H1 (cell line): Measurements from ENCODE around the gene MYRIP. TPM values are rescaled to one million over a fixed set of nuclear protein-coding genes. Genes with fewer than 3 reads are reported as not detected.
"Not testable (repeated sequence)": the region's sequence is repeated elsewhere in the genome, so short reads cannot be mapped to it uniquely, and the experiment has no call there.

Experiments used
- CTCF ChIA-PET: fragments of 300-600 bp; sonication (Branson Sonifier 250); formaldehyde crosslinking; loops from one replicate; lab custom pipeline; 2021; ENCODE audit not compliant: partially characterized antibody; lab: Charles Lee
- POLR2A ChIA-PET: fragments of 300-600 bp; sonication (Branson Sonifier 250); formaldehyde crosslinking; loops from one replicate; lab custom pipeline; 2021; ENCODE audit warnings: inconsistent platforms; ENCODE audit not compliant: partially characterized antibody; lab: Charles Lee
- DNase-seq, 2 experiments: peaks; one replicate each; pipeline versions ENCODE4 v3.0.0 to v3.0.0-alpha.2; 2010 to 2022; ENCODE audit warnings: low spot score in 2 of 2, low read depth in 1 of 2, mixed read lengths in 1 of 2
- FAIRE-seq: peaks from 2 replicates; lab custom pipeline; 2011; peaks lifted over from hg19 to GRCh38; lab: Jason Lieb, UNC
- H2AFZ ChIP-seq: 2 replicates; pipeline ENCODE4 v1.8.1; 2012; ENCODE audit warnings: low read length, inconsistent platforms
- H2AK5ac ChIP-seq: 2 replicates; pipeline ENCODE4 v1.6.1; 2013; ENCODE audit warnings: low read depth, low read length
- H2BK120ac ChIP-seq: replicated peaks from 2 replicates; pipeline ENCODE3; 2013; ENCODE audit warnings: low read depth, low read length, inconsistent platforms
- H2BK12ac ChIP-seq: 2 replicates; pipeline ENCODE4 v1.6.1; 2013; ENCODE audit warnings: low read depth, low read length
- H2BK15ac ChIP-seq: 2 replicates; pipeline ENCODE4 v1.6.1; 2013; ENCODE audit warnings: low read length
- H2BK20ac ChIP-seq: 2 replicates; pipeline ENCODE4 v1.6.1; 2013; ENCODE audit warnings: low read length
- H2BK5ac ChIP-seq: 2 replicates; pipeline ENCODE4 v1.6.1; 2013; ENCODE audit warnings: low read depth, low read length
- H3K14ac ChIP-seq: 2 replicates; pipeline ENCODE4 v1.6.1; 2013; ENCODE audit warnings: inconsistent platforms; ENCODE audit not compliant: insufficient read length
- H3K18ac ChIP-seq: 2 replicates; pipeline ENCODE4 v1.6.1; 2013; ENCODE audit warnings: low read length; ENCODE audit errors: extremely low read depth
- H3K23ac ChIP-seq: 2 replicates; pipeline ENCODE4 v1.6.1; 2013; ENCODE audit warnings: inconsistent platforms; ENCODE audit not compliant: insufficient read length
- H3K23me2 ChIP-seq: 2 replicates; pipeline ENCODE4 v1.6.1; 2013; ENCODE audit warnings: low read depth, low read length
- H3K27ac ChIP-seq: 2 replicates; pipeline ENCODE4 v1.6.1; 2011; ENCODE audit warnings: low read depth, low read length, inconsistent platforms
- H3K27me3 ChIP-seq, 4 experiments: replicated peaks in 1 of 4; 1 replicate in 1 of 4; 2 replicates in 3 of 4; pipeline versions ENCODE4 v1.6.1 to v1.8.1; 2011 to 2013; ENCODE audit warnings: low read length in 3 of 4, mild to moderate bottlenecking in 3 of 4, inconsistent platforms in 2 of 4, mixed read lengths in 2 of 4, moderate library complexity in 1 of 4; ENCODE audit not compliant: control insufficient read depth in 3 of 4, insufficient read depth in 3 of 4; ENCODE audit errors: extremely low read depth in 1 of 4
- H3K36me3 ChIP-seq, 4 experiments: 2 replicates each; pipeline versions ENCODE4 v1.6.1 to v1.8.1; 2011 to 2013; ENCODE audit warnings: mild to moderate bottlenecking in 4 of 4, low read length in 3 of 4, moderate library complexity in 2 of 4, control low read depth in 1 of 4, inconsistent platforms in 1 of 4; ENCODE audit not compliant: insufficient read depth in 4 of 4, control insufficient read depth in 2 of 4
- H3K4ac ChIP-seq: replicated peaks from 2 replicates; pipeline ENCODE3; 2013; ENCODE audit warnings: low read length, low read depth, mixed read lengths, inconsistent platforms; ENCODE audit not compliant: insufficient read length
- H3K4me1 ChIP-seq, 4 experiments: replicated peaks in 1 of 4; 1 replicate in 1 of 4; 2 replicates in 3 of 4; pipeline versions ENCODE4 v1.6.1 to v1.8.1; 2011 to 2013; ENCODE audit warnings: low read length in 3 of 4, inconsistent platforms in 2 of 4, mixed read lengths in 1 of 4; ENCODE audit not compliant: insufficient read depth in 4 of 4, control insufficient read depth in 3 of 4
- H3K4me2 ChIP-seq, 2 experiments: 2 replicates each; pipeline versions ENCODE4 v1.6.1 to v1.8.1; 2011 to 2013; ENCODE audit warnings: low read depth in 2 of 2, low read length in 2 of 2, control low read depth in 1 of 2, inconsistent platforms in 1 of 2, mild to moderate bottlenecking in 1 of 2; ENCODE audit not compliant: insufficient read depth in 1 of 2
- H3K4me3 ChIP-seq, 4 experiments: fragments of 200-600, 300-600 bp in 1 of 4; sonication (generic), shearing (Covaris generic), sonication (Bioruptor Twin) in 1 of 4; 2 replicates each; pipeline versions ENCODE4 v1.5.1 to v1.8.1; 2011 to 2016; ENCODE audit warnings: low read length in 4 of 4, low read depth in 3 of 4, control low read depth in 2 of 4, inconsistent platforms in 2 of 4, mild to moderate bottlenecking in 2 of 4, mixed read lengths in 1 of 4, moderate library complexity in 1 of 4; ENCODE audit not compliant: insufficient read depth in 2 of 4; ENCODE audit errors: extremely low read depth in 1 of 4
- H3K56ac ChIP-seq: replicated peaks from 2 replicates; pipeline ENCODE3; 2013; ENCODE audit warnings: low read depth, mild to moderate bottlenecking, mixed read lengths, low read length, inconsistent platforms; ENCODE audit not compliant: insufficient read length
- H3K79me1 ChIP-seq: 2 replicates; pipeline ENCODE4 v1.6.1; 2013; ENCODE audit warnings: low read depth, low read length, control low read depth
- H3K79me2 ChIP-seq, 2 experiments: 2 replicates each; pipeline versions ENCODE4 v1.6.1 to v1.8.1; 2012 to 2013; ENCODE audit warnings: low read length in 2 of 2, mild to moderate bottlenecking in 2 of 2, inconsistent platforms in 1 of 2; ENCODE audit not compliant: insufficient read depth in 2 of 2, control insufficient read depth in 1 of 2
- H3K9ac ChIP-seq, 4 experiments: replicated peaks in 1 of 4; 1 replicate in 1 of 4; 2 replicates in 3 of 4; pipeline versions ENCODE4 v1.6.1 to v1.8.1; 2011 to 2013; ENCODE audit warnings: low read depth in 3 of 4, low read length in 3 of 4, control low read depth in 2 of 4, mild to moderate bottlenecking in 2 of 4, moderate library complexity in 2 of 4, inconsistent platforms in 1 of 4; ENCODE audit errors: extremely low read depth in 1 of 4
- H3K9me3 ChIP-seq, 2 experiments: 2 replicates each; pipeline versions ENCODE4 v1.6.1 to v1.8.1; 2012 to 2013; ENCODE audit warnings: mild to moderate bottlenecking in 2 of 2, moderate library complexity in 2 of 2, control low read depth in 1 of 2, inconsistent platforms in 1 of 2, low read depth in 1 of 2, low read length in 1 of 2, mixed read lengths in 1 of 2; ENCODE audit not compliant: insufficient read depth in 2 of 2
- H4K20me1 ChIP-seq, 2 experiments: replicated peaks in 1 of 2; 2 replicates each; pipeline versions ENCODE3 to v1.8.1; 2011 to 2013; ENCODE audit warnings: inconsistent platforms in 2 of 2, low read length in 2 of 2, mild to moderate bottlenecking in 1 of 2; ENCODE audit not compliant: insufficient read depth in 2 of 2, control insufficient read depth in 1 of 2
- H4K5ac ChIP-seq: 2 replicates; pipeline ENCODE4 v1.6.1; 2013; ENCODE audit warnings: low read length, low read depth, mixed read lengths, inconsistent platforms; ENCODE audit not compliant: insufficient read length
- H4K8ac ChIP-seq: 2 replicates; pipeline ENCODE4 v1.8.0; 2013; ENCODE audit warnings: mild to moderate bottlenecking, moderate library complexity, low read length, inconsistent platforms; ENCODE audit not compliant: insufficient read depth; ENCODE audit errors: extremely low read depth
- H4K91ac ChIP-seq: replicated peaks from 2 replicates; pipeline ENCODE3; 2013; ENCODE audit warnings: low read length, mixed read lengths, inconsistent platforms; ENCODE audit not compliant: insufficient read length
- WGBS, 2 experiments: shearing (Covaris generic) in 1 of 2; methylation state at CpG; one replicate each; pipeline versions ENCODE4 v1.1.6 to v1.1.7; 2013 to 2015; ENCODE audit warnings: low lambda C conversion rate in 2 of 2, mixed read lengths in 2 of 2, inconsistent platforms in 1 of 2, low coverage in 1 of 2, missing lambda C conversion rate in 1 of 2; ENCODE audit not compliant: insufficient replicate concordance in 2 of 2, insufficient coverage in 1 of 2, insufficient read length in 1 of 2; ENCODE audit errors: extremely low coverage in 1 of 2, missing lambda C conversion rate in 1 of 2; 5-methylcytosine and 5-hydroxymethylcytosine counted together
- polyA plus RNA-seq, 7 experiments: library from polyadenylated mRNA; depleted of rRNA in 3 of 7; stranded (reverse) in 5 of 7; unstranded in 2 of 7; fragments of >200 nt in 5 of 7; fragments of 200-250 nt in 2 of 7; gene quantifications; 1 replicate in 5 of 7; 2 replicates in 1 of 7; 4 replicates in 1 of 7; pipeline versions ENCODE4 v1.2.1 to v1.2.3, GENCODE V29; 2011 to 2013; ENCODE audit warnings: missing spikeins in 2 of 7, mixed read lengths in 2 of 7
- total RNA-seq: library from RNA; stranded (reverse); fragmentation: NEBNext Ultra II Directional; extraction: Animal tissue kit (Norgen Biotek cat#: 25700); gene quantifications from 2 replicates; pipeline ENCODE4 v1.2.1, GENCODE V29; 2021

Gene MYRIP
- total and polyA plus RNA-seq, 2 of the 8 experiments (the other 6 are each of a cell fraction or from before 2014, with no cell fraction given): 0.54 to 4.3 TPM

DNA sequence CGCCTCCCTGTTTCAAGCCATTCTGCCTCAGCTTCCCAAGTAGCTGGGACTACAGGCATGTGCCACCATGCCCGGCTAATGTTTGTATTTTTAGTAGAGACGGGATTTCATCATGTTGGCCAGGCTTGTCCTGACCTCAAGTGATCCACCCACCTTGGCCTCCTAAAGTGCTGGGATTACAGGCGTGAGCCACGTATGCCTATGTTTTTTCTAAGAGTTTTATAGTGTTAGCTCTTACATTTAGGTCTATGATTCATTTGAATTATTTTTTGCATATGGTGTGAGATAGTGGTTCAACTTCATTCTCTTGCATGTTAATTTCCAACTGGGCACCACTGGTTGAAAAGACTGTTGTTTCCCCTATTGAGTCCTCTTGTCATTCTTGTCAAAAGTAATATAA, 473.6 kb downstream of the MYRIP start:
- H3K23me2 ChIP-seq, H3K4ac ChIP-seq, H3K14ac ChIP-seq, H3K9me3 ChIP-seq, H2AFZ ChIP-seq, H4K5ac ChIP-seq, H3K18ac ChIP-seq, H2BK120ac ChIP-seq, H2BK20ac ChIP-seq, H2BK15ac ChIP-seq, H3K79me1 ChIP-seq, H2BK12ac ChIP-seq, H3K4me3 ChIP-seq, H4K8ac ChIP-seq, DNase-seq, H2AK5ac ChIP-seq, H3K4me2 ChIP-seq, FAIRE-seq, H3K56ac ChIP-seq, H4K91ac ChIP-seq, H3K79me2 ChIP-seq, H3K9ac ChIP-seq, H3K36me3 ChIP-seq, H2BK5ac ChIP-seq, H3K27me3 ChIP-seq, H3K4me1 ChIP-seq, H4K20me1 ChIP-seq, H3K27ac ChIP-seq, H3K23ac ChIP-seq: not testable (repeated sequence)
- ChIA-PET POLR2A (interaction anchor here (0.8 kb wide), 1 partner anchor 26 kb away, joined by 3 read pairs; the partner anchor contains the start of gene EIF1B), CTCF (interaction anchor here (0.6 to 1.4 kb wide), 2 partner anchors 11 to 102 kb away, joined by 4 read pairs; no protein-coding TSS in a partner anchor)
- 91% methylated on average over 5 of the region's 5 CpGs; no CpG with 5 or more reads in 1 of the 2 experiments for WGBS, 2 experiments
